ENCODE results near the gene ZNF831. TPM values are rescaled to one million over a fixed set of nuclear protein-coding genes. Genes with fewer than 3 reads are reported as not detected.

The ZNF831 gene
- total RNA-seq, 1 donor = not detected

DNA sequence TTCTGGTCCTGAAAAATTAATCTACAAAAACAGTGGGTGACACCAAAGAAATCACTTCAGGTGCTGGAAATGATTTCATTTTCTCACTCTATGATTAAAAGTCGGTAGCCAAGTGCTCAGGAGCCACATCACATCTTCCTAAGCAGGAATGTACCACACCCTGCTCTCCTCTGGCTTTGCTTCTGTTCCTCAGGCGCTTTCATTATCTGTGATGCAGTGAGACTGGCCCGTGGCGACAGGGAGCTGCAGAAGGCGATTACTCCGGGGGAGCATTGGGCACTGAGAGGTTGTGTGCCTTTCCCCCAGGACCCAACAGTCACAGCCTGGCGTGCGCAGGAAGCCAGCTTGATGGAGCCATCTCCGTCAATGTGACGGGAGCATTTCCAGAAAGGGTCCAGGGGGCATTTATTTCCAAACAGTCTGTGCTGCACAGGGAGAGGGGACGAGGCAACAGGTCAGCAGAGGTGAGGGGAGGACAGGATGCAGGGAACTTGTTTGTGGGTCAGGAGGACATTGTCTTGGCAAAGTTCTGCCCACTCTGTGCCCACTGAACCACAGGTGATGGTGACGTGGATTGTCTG lies 5.6 kb upstream of the ZNF831 start:
- H3K9me3 ChIP-seq (ENCODE audit: low read depth, low read length) = no peaks in the 10 kb centered on the region
- no peaks in the 10 kb centered on the region for H3K4me1 ChIP-seq (ENCODE audit: insufficient read depth, low read length)
- no peaks in the 10 kb centered on the region for H3K36me3 ChIP-seq (ENCODE audit: insufficient read depth, low read length)
- H3K27me3 ChIP-seq (ENCODE audit: insufficient read depth, low read length) = peaks cover 2% of the 10 kb centered on the region
- H3K27ac ChIP-seq (ENCODE audit: low read depth, low read length) = no peak overlapping the region
- no peak overlapping the region for H3K4me2 ChIP-seq (ENCODE audit: insufficient read depth, low read length)
- TF ChIP-seq, protein P1, sequence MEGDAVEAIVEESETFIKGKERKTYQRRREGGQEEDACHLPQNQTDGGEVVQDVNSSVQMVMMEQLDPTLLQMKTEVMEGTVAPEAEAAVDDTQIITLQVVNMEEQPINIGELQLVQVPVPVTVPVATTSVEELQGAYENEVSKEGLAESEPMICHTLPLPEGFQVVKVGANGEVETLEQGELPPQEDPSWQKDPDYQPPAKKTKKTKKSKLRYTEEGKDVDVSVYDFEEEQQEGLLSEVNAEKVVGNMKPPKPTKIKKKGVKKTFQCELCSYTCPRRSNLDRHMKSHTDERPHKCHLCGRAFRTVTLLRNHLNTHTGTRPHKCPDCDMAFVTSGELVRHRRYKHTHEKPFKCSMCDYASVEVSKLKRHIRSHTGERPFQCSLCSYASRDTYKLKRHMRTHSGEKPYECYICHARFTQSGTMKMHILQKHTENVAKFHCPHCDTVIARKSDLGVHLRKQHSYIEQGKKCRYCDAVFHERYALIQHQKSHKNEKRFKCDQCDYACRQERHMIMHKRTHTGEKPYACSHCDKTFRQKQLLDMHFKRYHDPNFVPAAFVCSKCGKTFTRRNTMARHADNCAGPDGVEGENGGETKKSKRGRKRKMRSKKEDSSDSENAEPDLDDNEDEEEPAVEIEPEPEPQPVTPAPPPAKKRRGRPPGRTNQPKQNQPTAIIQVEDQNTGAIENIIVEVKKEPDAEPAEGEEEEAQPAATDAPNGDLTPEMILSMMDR (IDR thresholded peaks at IDR 0.05; ENCODE audit: extremely low read depth, low read depth, low read length) = no peak
- no peaks in the 10 kb centered on the region for H4K20me1 ChIP-seq (ENCODE audit: insufficient read depth, low read length)
- no peak overlapping the region for H2AFZ ChIP-seq (ENCODE audit: low read length)
- H3K79me2 ChIP-seq (ENCODE audit: insufficient read depth, low read length) = no peaks in the 10 kb centered on the region
- H3K4me3 ChIP-seq (ENCODE audit: insufficient read depth, low read length) = no peak overlapping the region
- no peak for DNase-seq (ENCODE audit: insufficient read length, low spot score, missing footprints)

DNA sequence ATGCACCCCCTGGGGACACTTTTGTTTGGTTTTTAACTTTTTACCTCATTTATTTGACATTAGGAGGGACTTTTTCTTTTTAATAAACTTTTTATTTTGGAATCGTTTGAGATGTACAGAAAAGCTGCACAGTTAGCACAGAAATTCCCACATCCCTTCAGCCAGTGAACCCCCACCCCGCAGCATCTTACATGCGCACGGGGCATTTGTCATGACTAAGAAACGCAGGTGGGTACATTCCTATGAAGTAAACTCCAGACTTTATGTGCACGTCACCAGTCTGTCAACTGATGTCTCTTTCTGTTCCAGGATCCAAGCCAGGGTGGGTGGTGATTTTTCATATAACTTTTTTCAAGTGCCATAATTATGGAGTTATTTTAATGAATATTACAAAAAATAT lies 4.9 kb upstream of the ZNF831 start:
- TF ChIP-seq, protein P1 (IDR thresholded peaks at IDR 0.05; ENCODE audit: extremely low read depth, low read depth, low read length) = no peak
- DNase-seq (ENCODE audit: insufficient read length, low spot score, missing footprints) = no peak
- peaks cover under 1% of the 10 kb centered on the region for H3K27me3 ChIP-seq (ENCODE audit: insufficient read depth, low read length)
- no peak overlapping the region for H2AFZ ChIP-seq (ENCODE audit: low read length)
- H3K79me2 ChIP-seq (ENCODE audit: insufficient read depth, low read length) = no peaks in the 10 kb centered on the region
- H3K4me1 ChIP-seq (ENCODE audit: insufficient read depth, low read length) = no peaks in the 10 kb centered on the region
- H3K4me3 ChIP-seq (ENCODE audit: insufficient read depth, low read length) = no peak overlapping the region
- no peak overlapping the region for H3K4me2 ChIP-seq (ENCODE audit: insufficient read depth, low read length)
- no peaks in the 10 kb centered on the region for H4K20me1 ChIP-seq (ENCODE audit: insufficient read depth, low read length)
- H3K36me3 ChIP-seq (ENCODE audit: insufficient read depth, low read length) = no peaks in the 10 kb centered on the region
- H3K9me3 ChIP-seq (ENCODE audit: low read depth, low read length) = no peaks in the 10 kb centered on the region
- H3K27ac ChIP-seq (ENCODE audit: low read depth, low read length) = no peak overlapping the region

DNA sequence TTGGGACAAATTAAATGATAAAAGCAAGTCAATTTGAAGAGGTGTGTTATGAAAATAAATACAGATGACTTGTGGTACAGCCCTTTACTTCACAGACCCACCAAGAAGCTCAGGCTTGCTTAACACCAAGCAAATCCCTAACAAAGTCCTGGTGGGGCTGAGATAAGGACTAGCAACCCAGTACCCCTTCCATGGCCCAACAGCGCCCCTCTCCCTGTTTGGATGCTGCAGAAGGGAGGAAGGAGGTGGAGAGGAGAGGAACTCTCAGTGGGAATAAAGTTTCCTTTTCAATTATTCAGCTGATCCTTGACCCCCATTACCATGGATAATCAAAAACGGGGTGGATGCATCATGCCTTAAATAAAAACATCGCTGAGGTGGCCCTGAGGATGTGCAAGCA lies 4.5 kb upstream of the ZNF831 start:
- Histone ChIP-seq H3K4me2 (ENCODE audit: insufficient read depth, low read length) (no peak overlapping the region), H3K79me2 (ENCODE audit: insufficient read depth, low read length) (no peaks in the 10 kb centered on the region), H3K27me3 (ENCODE audit: insufficient read depth, low read length) (no peaks in the 10 kb centered on the region), H3K36me3 (ENCODE audit: insufficient read depth, low read length) (no peaks in the 10 kb centered on the region), H3K4me3 (ENCODE audit: insufficient read depth, low read length) (no peak overlapping the region), H3K27ac (ENCODE audit: low read depth, low read length) (no peak overlapping the region), H3K4me1 (ENCODE audit: insufficient read depth, low read length) (no peaks in the 10 kb centered on the region), H3K9me3 (ENCODE audit: low read depth, low read length) (no peaks in the 10 kb centered on the region), H2AFZ (ENCODE audit: low read length) (no peak overlapping the region), H4K20me1 (ENCODE audit: insufficient read depth, low read length) (no peaks in the 10 kb centered on the region)
- TF ChIP-seq, protein P1 (IDR thresholded peaks at IDR 0.05; ENCODE audit: extremely low read depth, low read depth, low read length) = no peak
- DNase-seq (ENCODE audit: insufficient read length, low spot score, missing footprints) = no peak

DNA sequence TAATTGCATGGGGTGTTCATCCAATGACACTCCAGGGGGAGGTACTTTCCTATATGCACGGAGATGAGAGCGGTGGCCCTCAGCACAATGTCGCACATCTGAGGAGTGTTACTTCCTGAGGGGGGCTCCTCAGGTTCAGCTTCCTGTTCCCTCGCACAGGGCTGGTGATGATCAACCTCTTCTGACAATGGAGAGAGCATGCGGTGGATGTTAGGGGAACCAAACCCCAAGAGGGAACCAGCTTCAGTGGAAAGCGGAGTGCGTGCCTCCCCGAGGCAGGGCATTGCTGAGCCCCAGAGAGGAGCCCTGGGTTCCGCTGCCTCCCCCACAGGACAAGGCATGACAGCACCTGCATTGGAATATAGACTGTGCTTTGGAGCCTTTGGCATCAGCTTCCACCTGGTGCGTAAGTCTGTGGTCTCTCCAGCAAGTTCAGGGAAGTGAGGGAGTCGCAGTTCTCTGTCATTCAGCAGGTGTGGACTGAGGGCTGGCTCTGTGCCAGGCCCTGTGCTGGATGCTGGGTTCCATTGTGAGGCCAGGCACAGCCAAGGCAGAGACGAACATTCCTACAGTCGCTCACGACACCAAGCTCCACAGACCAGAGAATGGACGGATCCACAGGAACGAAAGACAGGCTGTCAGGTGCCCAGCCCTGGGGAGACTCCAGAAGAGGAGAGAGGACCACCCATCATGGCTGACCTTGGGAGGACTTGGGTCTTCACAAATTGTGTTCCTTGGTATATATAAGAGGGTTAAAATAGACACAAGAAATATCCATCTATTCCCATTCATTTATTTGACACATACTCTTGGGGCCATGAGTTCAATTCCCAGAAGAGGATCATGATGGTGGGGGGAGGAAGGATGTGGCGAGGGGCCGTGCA lies 3.9 kb upstream of the ZNF831 start:
- Histone ChIP-seq H3K4me1 (ENCODE audit: insufficient read depth, low read length) (no peaks in the 10 kb centered on the region), H3K27ac (ENCODE audit: low read depth, low read length) (no peak overlapping the region), H3K36me3 (ENCODE audit: insufficient read depth, low read length) (no peaks in the 10 kb centered on the region), H3K9me3 (ENCODE audit: low read depth, low read length) (no peaks in the 10 kb centered on the region), H3K4me3 (ENCODE audit: insufficient read depth, low read length) (no peak overlapping the region), H3K4me2 (ENCODE audit: insufficient read depth, low read length) (no peak overlapping the region), H3K27me3 (ENCODE audit: insufficient read depth, low read length) (no peaks in the 10 kb centered on the region), H4K20me1 (ENCODE audit: insufficient read depth, low read length) (no peaks in the 10 kb centered on the region), H2AFZ (ENCODE audit: low read length) (no peak overlapping the region), H3K79me2 (ENCODE audit: insufficient read depth, low read length) (no peaks in the 10 kb centered on the region)
- TF ChIP-seq, protein P1 (IDR thresholded peaks at IDR 0.05; ENCODE audit: extremely low read depth, low read depth, low read length) = no peak
- DNase-seq (ENCODE audit: insufficient read length, low spot score, missing footprints) = no peak
